Skeletal muscle satellite cell (primary cell): ENCODE results near the gene PLXND1.
"Not testable (repeated sequence)": the region's sequence is repeated elsewhere in the genome, so short reads cannot be mapped to it uniquely, and the experiment has no call there.

Experiments used
- H3K27me3 ChIP-seq: 2 replicates; pipeline ENCODE4 v1.7.0; 2013; ENCODE audit warnings: low read length; ENCODE audit not compliant: control insufficient read depth, insufficient read depth
- H3K36me3 ChIP-seq: 2 replicates; pipeline ENCODE4 v1.7.0; 2013; ENCODE audit warnings: mild to moderate bottlenecking, control low read depth, low read length; ENCODE audit not compliant: insufficient read depth
- H3K4me1 ChIP-seq: 2 replicates; pipeline ENCODE4 v1.7.0; 2013; ENCODE audit warnings: low read length; ENCODE audit not compliant: control insufficient read depth, insufficient read depth
- H3K4me2 ChIP-seq: 2 replicates; pipeline ENCODE4 v1.7.0; 2013; ENCODE audit warnings: mild to moderate bottlenecking, low read length
- H3K4me3 ChIP-seq: 2 replicates; pipeline ENCODE4 v1.7.0; 2013; ENCODE audit warnings: low read length
- H3K9ac ChIP-seq: 2 replicates; pipeline ENCODE4 v1.7.0; 2013; ENCODE audit warnings: mild to moderate bottlenecking, low read depth, low read length, moderate library complexity
- H3K9me3 ChIP-seq: replicated peaks from 2 replicates; pipeline ENCODE4 v1.7.0; 2013; ENCODE audit warnings: mild to moderate bottlenecking, control low read depth, low read length

Gene PLXND1

DNA sequence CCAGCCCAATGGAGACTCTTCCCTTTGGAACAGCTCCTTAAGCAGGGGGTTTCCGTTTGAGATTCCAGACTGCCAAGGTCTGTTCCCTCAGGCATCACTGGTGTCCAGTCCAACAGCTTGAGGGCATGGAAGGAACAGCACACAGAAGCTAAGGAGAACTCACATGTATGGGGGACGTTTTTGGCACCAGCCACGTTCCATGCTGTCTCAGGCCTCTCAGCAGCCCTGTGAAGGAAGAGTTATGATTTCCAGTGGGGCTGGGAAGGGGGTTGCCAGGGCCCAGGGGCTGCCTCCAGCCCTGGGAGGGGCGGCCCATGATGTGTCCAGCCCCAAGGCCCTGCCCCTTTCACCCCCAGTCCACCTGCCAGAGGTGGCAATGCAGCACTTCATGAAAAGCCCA, 85.5 kb downstream of the PLXND1 start:
- Histone ChIP-seq H3K9me3 (no peaks in the 10 kb centered on the region), H3K36me3 (no peaks in the 10 kb centered on the region), H3K4me1 (no peaks in the 10 kb centered on the region), H3K9ac (no peak overlapping the region), H3K4me3 (no peak overlapping the region), H3K4me2 (no peak overlapping the region), H3K27me3 (no peaks in the 10 kb centered on the region)

DNA sequence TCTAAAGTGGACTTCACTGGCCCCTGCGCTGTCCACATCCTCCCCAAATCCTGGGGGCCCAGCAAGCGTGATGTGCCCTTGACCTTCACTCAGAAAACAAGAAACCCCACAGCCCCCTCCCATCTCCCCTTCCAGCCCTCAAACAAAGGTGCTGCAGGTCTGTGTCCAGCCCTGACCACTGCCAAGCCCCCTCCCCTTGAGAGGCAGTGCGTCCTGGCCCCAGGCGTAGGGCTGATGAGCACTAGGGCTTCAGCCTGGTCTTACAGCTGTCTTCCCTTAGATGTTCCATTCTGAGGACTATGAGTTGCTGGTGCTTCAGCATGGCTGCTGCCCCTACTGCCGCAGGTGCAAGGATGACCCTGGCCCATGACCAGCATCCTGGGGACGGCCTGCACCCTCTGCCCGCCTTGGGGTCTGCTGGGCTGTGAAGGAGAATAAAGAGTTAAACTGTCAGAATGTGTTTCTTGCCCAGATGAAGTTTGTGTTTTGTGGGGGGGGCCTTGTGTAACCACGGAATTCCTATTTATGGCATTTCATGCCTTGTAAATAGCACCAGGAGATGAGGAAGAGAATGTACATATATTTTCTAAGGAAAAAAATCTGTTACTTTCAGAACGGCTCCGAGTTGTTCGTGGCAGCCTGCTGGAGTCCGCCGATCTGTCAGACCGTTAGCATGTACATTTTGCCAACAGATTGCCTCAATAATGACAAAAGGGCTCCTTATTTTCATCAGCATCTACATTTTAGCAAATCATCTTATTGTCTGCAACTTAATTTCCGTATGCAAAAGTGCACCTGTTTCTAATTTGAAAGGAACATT, 86.4 kb downstream of the PLXND1 start:
- Histone ChIP-seq H3K9me3 (no peaks in the 10 kb centered on the region), H3K4me1 (no peaks in the 10 kb centered on the region), H3K4me3 (no peak overlapping the region), H3K4me2 (no peak overlapping the region), H3K27me3 (no peaks in the 10 kb centered on the region), H3K9ac (no peak overlapping the region), H3K36me3 (no peaks in the 10 kb centered on the region)

DNA sequence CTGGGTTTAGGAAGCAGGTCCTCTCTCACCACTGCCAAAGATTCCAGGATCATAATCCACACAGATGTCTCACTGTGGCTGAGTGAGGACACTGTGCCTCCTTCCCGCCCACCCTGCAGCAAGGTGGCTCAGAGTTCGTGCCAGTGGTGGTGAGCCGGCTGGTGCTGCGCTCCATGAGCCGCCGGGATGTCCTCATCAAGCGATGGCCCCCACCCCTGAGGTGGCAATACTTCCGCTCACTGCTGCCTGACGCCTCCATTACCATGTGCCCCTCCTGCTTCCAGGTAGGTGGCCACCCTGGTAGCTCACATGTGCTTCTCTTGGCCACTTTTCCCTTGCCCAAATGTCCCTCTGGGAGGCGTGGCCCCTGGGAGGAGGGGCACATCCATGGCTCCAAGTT, 87.0 kb downstream of the PLXND1 start:
- H3K9me3 ChIP-seq, result no peaks in the 10 kb centered on the region
- no peaks in the 10 kb centered on the region for H3K4me1 ChIP-seq
- H3K4me3 ChIP-seq, result no peak overlapping the region
- no peak overlapping the region for H3K4me2 ChIP-seq
- H3K9ac ChIP-seq, result no peak overlapping the region
- H3K27me3 ChIP-seq, result no peaks in the 10 kb centered on the region
- no peaks in the 10 kb centered on the region for H3K36me3 ChIP-seq

DNA sequence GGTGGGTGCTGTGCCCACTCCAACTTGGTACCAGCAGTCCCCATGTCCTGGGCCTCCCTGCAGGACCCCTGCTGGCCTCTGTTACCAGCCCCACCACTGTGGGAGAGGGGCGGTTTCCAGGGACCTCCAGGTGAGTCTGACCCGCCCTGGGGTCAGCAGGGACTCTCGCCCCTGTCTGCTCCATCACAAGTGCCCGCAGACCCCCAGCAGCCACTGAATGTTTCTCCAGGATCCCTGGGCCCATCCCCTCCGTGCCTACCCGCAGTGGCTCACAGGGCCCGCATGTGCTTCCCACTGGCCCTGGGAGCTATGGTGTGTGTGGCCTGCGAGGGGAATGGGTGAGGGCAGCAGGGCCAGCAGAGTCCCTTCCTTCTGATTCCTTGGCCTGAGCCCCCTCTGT, 87.9 kb downstream of the PLXND1 start:
- no peaks in the 10 kb centered on the region for H3K27me3 ChIP-seq
- H3K9me3 ChIP-seq, result no peaks in the 10 kb centered on the region
- no peaks in the 10 kb centered on the region for H3K36me3 ChIP-seq
- no peak overlapping the region for H3K9ac ChIP-seq
- no peak overlapping the region for H3K4me3 ChIP-seq
- H3K4me2 ChIP-seq, result no peak overlapping the region
- H3K4me1 ChIP-seq, result no peaks in the 10 kb centered on the region

DNA sequence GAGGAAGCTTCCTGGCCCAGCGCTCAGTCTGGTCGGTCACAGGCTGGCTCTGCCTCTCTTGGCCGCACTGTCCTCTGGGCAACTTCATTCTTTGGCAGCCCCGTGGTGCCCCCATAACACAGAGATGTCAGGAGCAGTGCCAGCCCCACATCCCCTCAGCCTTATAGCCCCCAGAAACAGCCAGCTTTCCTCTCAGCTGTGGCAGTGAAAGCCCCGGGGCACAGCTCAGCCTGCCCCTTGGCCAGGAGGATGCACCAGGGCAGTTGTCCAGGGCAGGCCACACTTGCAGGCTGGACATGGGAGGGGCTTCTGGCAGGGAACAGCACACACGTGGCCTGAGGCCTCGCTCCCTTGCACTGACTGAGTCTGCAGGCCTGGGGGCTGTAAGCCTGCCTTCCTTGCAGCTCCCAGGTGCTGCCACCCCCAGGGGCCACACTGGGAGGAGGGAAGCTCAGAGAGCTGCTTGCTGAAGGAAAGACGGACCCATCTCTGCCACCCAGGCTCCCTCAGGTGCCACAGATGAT, 88.4 kb downstream of the PLXND1 start:
- Histone ChIP-seq H3K27me3 (no peaks in the 10 kb centered on the region), H3K36me3 (no peaks in the 10 kb centered on the region), H3K9me3 (no peaks in the 10 kb centered on the region), H3K9ac (no peak overlapping the region), H3K4me2 (no peak overlapping the region), H3K4me3 (no peak overlapping the region), H3K4me1 (no peaks in the 10 kb centered on the region)

DNA sequence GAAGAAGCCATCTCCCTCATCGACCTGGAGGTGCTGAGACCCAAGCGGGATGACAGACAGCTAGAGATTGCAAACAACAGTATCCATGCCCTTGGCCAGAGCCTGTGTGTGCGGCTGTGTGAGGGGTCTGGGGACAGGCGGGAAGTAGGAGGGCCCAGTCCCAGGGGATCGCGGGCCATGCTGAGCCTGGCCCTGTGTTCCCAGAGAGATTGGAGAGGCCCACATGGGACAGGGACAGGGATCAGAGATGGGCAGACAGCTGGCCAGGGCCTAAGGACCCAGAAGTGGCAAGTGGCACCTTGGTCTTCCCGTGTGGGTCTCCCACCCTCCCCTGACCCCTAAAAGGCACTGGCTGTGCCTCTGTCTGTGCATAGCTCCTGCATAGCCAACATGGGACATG, 89.0 kb downstream of the PLXND1 start:
- Histone ChIP-seq H3K36me3 (no peaks in the 10 kb centered on the region), H3K4me3 (no peak overlapping the region), H3K9me3 (no peaks in the 10 kb centered on the region), H3K9ac (no peak overlapping the region), H3K4me2 (no peak overlapping the region), H3K27me3 (no peaks in the 10 kb centered on the region), H3K4me1 (no peaks in the 10 kb centered on the region)

DNA sequence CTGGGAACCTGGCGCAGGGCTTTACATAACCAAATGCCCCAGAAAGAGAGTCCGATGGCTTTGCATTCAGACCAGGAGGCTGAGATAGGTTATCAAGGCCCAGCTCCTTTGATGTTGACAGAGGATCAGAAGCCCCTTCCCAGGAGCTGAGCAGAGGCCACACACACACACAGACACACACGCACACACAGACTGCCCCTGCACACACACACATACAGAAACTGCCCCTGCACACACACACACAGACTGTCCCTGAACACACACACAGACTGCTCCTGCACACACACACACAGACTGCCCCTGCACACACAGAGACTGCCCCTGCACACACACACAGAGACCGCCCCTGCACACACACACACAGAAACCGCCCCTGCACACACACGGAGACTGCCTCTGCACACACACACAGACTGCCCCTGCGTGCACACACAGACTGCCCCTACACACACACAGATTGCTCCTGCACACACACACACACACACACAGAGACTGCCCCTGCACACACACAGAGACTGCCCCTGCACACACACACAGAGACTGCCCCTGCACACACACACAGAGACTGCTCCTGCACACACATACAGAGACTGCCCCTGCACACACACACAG, 90.5 kb downstream of the PLXND1 start:
- H3K9ac ChIP-seq, H3K36me3 ChIP-seq, H3K9me3 ChIP-seq, H3K4me3 ChIP-seq, H3K27me3 ChIP-seq, H3K4me1 ChIP-seq, H3K4me2 ChIP-seq: not testable (repeated sequence)

DNA sequence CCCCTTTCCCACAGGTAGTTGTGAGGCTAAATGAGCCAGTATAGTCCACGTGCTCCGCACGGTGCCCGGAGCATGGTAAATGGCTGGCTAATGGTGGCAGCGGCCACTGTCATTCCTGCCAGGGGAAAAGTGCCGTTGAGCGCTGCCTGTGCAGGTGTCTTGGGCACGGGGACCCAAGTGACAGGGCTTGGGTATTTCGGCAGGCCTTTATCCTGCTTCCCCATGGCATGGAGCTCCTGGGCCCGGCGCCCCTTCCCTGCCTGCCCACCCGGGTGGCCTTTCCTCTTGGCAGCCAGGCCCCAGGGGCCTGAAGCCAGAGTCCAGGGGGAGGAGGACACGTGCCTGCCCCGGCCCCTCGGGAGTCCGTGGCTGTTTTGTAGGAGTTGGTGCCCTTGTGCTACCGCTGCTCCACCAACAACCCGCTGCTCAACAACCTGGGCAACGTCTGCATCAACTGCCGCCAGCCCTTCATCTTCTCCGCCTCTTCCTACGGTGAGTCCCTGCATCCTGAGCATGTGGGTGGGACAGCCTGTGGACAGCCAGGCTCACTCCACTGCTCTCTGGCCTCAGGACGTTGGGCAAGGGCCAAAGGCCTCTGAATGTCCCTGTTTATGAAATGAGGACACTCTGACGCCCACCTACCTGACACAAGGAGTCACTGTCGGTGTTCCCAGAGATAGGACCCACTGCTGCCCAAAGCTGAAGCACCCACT, 91.2 kb downstream of the PLXND1 start:
- not testable (repeated sequence) for H3K4me2 ChIP-seq, H3K36me3 ChIP-seq, H3K4me3 ChIP-seq, H3K27me3 ChIP-seq, H3K4me1 ChIP-seq, H3K9me3 ChIP-seq, H3K9ac ChIP-seq

DNA sequence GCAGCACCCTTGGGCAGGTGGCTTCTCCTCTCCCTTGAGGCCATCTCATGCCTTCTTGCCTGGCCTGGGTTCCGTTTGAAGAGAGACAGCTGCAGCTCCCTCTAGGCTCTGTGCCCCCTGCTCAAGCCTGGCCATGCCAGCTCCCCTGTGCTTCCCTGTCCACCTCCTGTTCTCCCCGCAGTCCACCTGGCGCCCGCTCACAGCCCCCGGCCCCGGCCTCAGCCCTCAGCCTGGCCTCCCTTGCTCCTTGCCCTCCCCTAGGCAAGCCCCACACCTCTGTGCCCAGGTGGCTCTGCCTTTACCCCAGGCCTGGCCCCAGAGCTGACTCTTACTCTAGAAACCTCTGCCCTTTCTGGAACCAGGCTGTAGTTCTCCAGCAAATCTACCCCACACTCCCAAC, 91.9 kb downstream of the PLXND1 start:
- Histone ChIP-seq H3K4me1 (no peaks in the 10 kb centered on the region), H3K9ac (no peak overlapping the region), H3K9me3 (no peaks in the 10 kb centered on the region), H3K4me3 (no peak overlapping the region), H3K27me3 (no peaks in the 10 kb centered on the region), H3K36me3 (no peaks in the 10 kb centered on the region), H3K4me2 (no peak overlapping the region)

DNA sequence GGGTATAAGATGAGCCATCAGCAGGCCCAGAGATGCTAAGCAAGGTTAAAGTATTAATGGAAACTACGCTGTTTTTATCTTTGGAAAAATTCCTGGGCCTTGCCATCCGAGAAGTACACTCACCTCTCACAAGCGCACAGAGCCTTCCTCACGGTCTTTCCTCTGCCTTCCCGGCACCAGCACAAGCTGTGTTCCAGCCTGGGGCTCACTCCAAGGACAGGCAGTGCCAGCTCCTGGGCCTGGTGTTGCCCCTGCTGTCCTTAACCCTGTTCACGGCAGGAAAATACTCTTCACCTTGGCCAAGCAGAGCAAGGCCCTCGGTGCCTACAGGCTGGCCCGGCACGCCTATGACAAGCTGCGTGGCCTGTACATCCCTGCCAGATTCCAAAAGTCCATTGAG, 92.4 kb downstream of the PLXND1 start:
- Histone ChIP-seq H3K4me3 (no peak overlapping the region), H3K4me2 (no peak overlapping the region), H3K4me1 (no peaks in the 10 kb centered on the region), H3K27me3 (no peaks in the 10 kb centered on the region), H3K9ac (no peak overlapping the region), H3K36me3 (no peaks in the 10 kb centered on the region), H3K9me3 (no peaks in the 10 kb centered on the region)

DNA sequence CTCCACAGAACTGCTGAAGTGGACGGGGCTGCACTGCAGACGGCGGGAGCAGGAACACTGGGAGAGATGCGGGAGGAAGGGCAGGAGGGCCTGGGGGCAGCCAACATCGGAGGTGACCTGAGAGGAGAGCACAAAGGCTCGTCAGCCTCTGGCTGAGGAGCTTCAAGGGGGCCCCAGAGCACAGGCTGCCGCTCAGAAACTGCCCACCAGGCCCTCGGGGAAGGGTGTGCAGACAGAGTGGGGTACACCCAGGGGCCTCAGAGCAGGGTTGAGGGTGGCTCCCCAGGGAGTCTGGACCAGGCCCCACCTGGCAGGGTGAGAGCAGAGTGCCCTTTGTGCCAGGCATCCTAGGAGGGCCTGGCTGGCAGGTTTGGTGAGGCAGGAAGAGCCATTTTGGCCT, 92.8 kb downstream of the PLXND1 start:
- Histone ChIP-seq H3K36me3 (no peaks in the 10 kb centered on the region), H3K27me3 (no peaks in the 10 kb centered on the region), H3K4me2 (no peak overlapping the region), H3K4me3 (no peak overlapping the region), H3K9ac (no peak overlapping the region), H3K9me3 (no peaks in the 10 kb centered on the region), H3K4me1 (no peaks in the 10 kb centered on the region)
